ENCODE results near the gene ACTRT3. TPM values are rescaled to one million over a fixed set of nuclear protein-coding genes. Genes with fewer than 3 reads are reported as not detected.

Gene ACTRT3
- total RNA-seq, 1 donor from 2014 or later = 14.3 TPM

Other genes starting within 250 kb of the ACTRT3 start
- gene MECOM, start 105.8 kb downstream of the ACTRT3 start, total RNA-seq = 23.1 and 142 TPM in 2 replicates
- 16.7 and 685 TPM in 2 replicates for gene TERC, start 4.5 kb downstream of the ACTRT3 start, total RNA-seq
- 21.7 and 23.2 TPM in 2 replicates for gene MYNN, start 3.8 kb upstream of the ACTRT3 start, total RNA-seq
- gene LRRIQ4, start 43.3 kb upstream of the ACTRT3 start, total RNA-seq = 0.17 TPM in 1 of 2 replicates, not detected in the other
- gene LRRC34, start 43.3 kb upstream of the ACTRT3 start, total RNA-seq = 5.2 and 8.0 TPM in 2 replicates
- gene LRRC31, start 100.4 kb upstream of the ACTRT3 start, total RNA-seq = 1.2 and 1.8 TPM in 2 replicates
- not detected in 2 replicates for gene SAMD7, start 142.0 kb upstream of the ACTRT3 start, total RNA-seq
- 28.8 and 106 TPM in 2 replicates for gene SEC62, start 197.2 kb upstream of the ACTRT3 start, total RNA-seq

Measured in renal cortical epithelial cell (primary cell).